H1 (cell line): Measurements from ENCODE around the gene PRKCA. TPM values are rescaled to one million over a fixed set of nuclear protein-coding genes. Genes with fewer than 3 reads are reported as not detected.

Source experiments
- CTCF ChIA-PET: fragments of 300-600 bp; sonication (Branson Sonifier 250); formaldehyde crosslinking; loops from one replicate; lab custom pipeline; 2021; ENCODE audit not compliant: partially characterized antibody; lab: Charles Lee
- POLR2A ChIA-PET: fragments of 300-600 bp; sonication (Branson Sonifier 250); formaldehyde crosslinking; loops from one replicate; lab custom pipeline; 2021; ENCODE audit warnings: inconsistent platforms; ENCODE audit not compliant: partially characterized antibody; lab: Charles Lee
- DNase-seq, 2 experiments: peaks; one replicate each; pipeline versions ENCODE4 v3.0.0 to v3.0.0-alpha.2; 2010 to 2022; ENCODE audit warnings: low spot score in 2 of 2, low read depth in 1 of 2, mixed read lengths in 1 of 2
- FAIRE-seq: peaks from 2 replicates; lab custom pipeline; 2011; peaks lifted over from hg19 to GRCh38; lab: Jason Lieb, UNC
- H2AFZ ChIP-seq: 2 replicates; pipeline ENCODE4 v1.8.1; 2012; ENCODE audit warnings: low read length, inconsistent platforms
- H2AK5ac ChIP-seq: 2 replicates; pipeline ENCODE4 v1.6.1; 2013; ENCODE audit warnings: low read depth, low read length
- H2BK120ac ChIP-seq: replicated peaks from 2 replicates; pipeline ENCODE3; 2013; ENCODE audit warnings: low read depth, low read length, inconsistent platforms
- H2BK12ac ChIP-seq: 2 replicates; pipeline ENCODE4 v1.6.1; 2013; ENCODE audit warnings: low read depth, low read length
- H2BK15ac ChIP-seq: 2 replicates; pipeline ENCODE4 v1.6.1; 2013; ENCODE audit warnings: low read length
- H2BK20ac ChIP-seq: 2 replicates; pipeline ENCODE4 v1.6.1; 2013; ENCODE audit warnings: low read length
- H2BK5ac ChIP-seq: 2 replicates; pipeline ENCODE4 v1.6.1; 2013; ENCODE audit warnings: low read depth, low read length
- H3K14ac ChIP-seq: 2 replicates; pipeline ENCODE4 v1.6.1; 2013; ENCODE audit warnings: inconsistent platforms; ENCODE audit not compliant: insufficient read length
- H3K18ac ChIP-seq: 2 replicates; pipeline ENCODE4 v1.6.1; 2013; ENCODE audit warnings: low read length; ENCODE audit errors: extremely low read depth
- H3K23ac ChIP-seq: 2 replicates; pipeline ENCODE4 v1.6.1; 2013; ENCODE audit warnings: inconsistent platforms; ENCODE audit not compliant: insufficient read length
- H3K23me2 ChIP-seq: 2 replicates; pipeline ENCODE4 v1.6.1; 2013; ENCODE audit warnings: low read depth, low read length
- H3K27ac ChIP-seq: 2 replicates; pipeline ENCODE4 v1.6.1; 2011; ENCODE audit warnings: low read depth, low read length, inconsistent platforms
- H3K27me3 ChIP-seq, 4 experiments: replicated peaks in 1 of 4; 1 replicate in 1 of 4; 2 replicates in 3 of 4; pipeline versions ENCODE4 v1.6.1 to v1.8.1; 2011 to 2013; ENCODE audit warnings: low read length in 3 of 4, mild to moderate bottlenecking in 3 of 4, inconsistent platforms in 2 of 4, mixed read lengths in 2 of 4, moderate library complexity in 1 of 4; ENCODE audit not compliant: control insufficient read depth in 3 of 4, insufficient read depth in 3 of 4; ENCODE audit errors: extremely low read depth in 1 of 4
- H3K36me3 ChIP-seq, 4 experiments: 2 replicates each; pipeline versions ENCODE4 v1.6.1 to v1.8.1; 2011 to 2013; ENCODE audit warnings: mild to moderate bottlenecking in 4 of 4, low read length in 3 of 4, moderate library complexity in 2 of 4, control low read depth in 1 of 4, inconsistent platforms in 1 of 4; ENCODE audit not compliant: insufficient read depth in 4 of 4, control insufficient read depth in 2 of 4
- H3K4ac ChIP-seq: replicated peaks from 2 replicates; pipeline ENCODE3; 2013; ENCODE audit warnings: low read length, low read depth, mixed read lengths, inconsistent platforms; ENCODE audit not compliant: insufficient read length
- H3K4me1 ChIP-seq, 4 experiments: replicated peaks in 1 of 4; 1 replicate in 1 of 4; 2 replicates in 3 of 4; pipeline versions ENCODE4 v1.6.1 to v1.8.1; 2011 to 2013; ENCODE audit warnings: low read length in 3 of 4, inconsistent platforms in 2 of 4, mixed read lengths in 1 of 4; ENCODE audit not compliant: insufficient read depth in 4 of 4, control insufficient read depth in 3 of 4
- H3K4me2 ChIP-seq, 2 experiments: 2 replicates each; pipeline versions ENCODE4 v1.6.1 to v1.8.1; 2011 to 2013; ENCODE audit warnings: low read depth in 2 of 2, low read length in 2 of 2, control low read depth in 1 of 2, inconsistent platforms in 1 of 2, mild to moderate bottlenecking in 1 of 2; ENCODE audit not compliant: insufficient read depth in 1 of 2
- H3K4me3 ChIP-seq, 4 experiments: fragments of 200-600, 300-600 bp in 1 of 4; sonication (generic), shearing (Covaris generic), sonication (Bioruptor Twin) in 1 of 4; 2 replicates each; pipeline versions ENCODE4 v1.5.1 to v1.8.1; 2011 to 2016; ENCODE audit warnings: low read length in 4 of 4, low read depth in 3 of 4, control low read depth in 2 of 4, inconsistent platforms in 2 of 4, mild to moderate bottlenecking in 2 of 4, mixed read lengths in 1 of 4, moderate library complexity in 1 of 4; ENCODE audit not compliant: insufficient read depth in 2 of 4; ENCODE audit errors: extremely low read depth in 1 of 4
- H3K56ac ChIP-seq: replicated peaks from 2 replicates; pipeline ENCODE3; 2013; ENCODE audit warnings: low read depth, mild to moderate bottlenecking, mixed read lengths, low read length, inconsistent platforms; ENCODE audit not compliant: insufficient read length
- H3K79me1 ChIP-seq: 2 replicates; pipeline ENCODE4 v1.6.1; 2013; ENCODE audit warnings: low read depth, low read length, control low read depth
- H3K79me2 ChIP-seq, 2 experiments: 2 replicates each; pipeline versions ENCODE4 v1.6.1 to v1.8.1; 2012 to 2013; ENCODE audit warnings: low read length in 2 of 2, mild to moderate bottlenecking in 2 of 2, inconsistent platforms in 1 of 2; ENCODE audit not compliant: insufficient read depth in 2 of 2, control insufficient read depth in 1 of 2
- H3K9ac ChIP-seq, 4 experiments: replicated peaks in 1 of 4; 1 replicate in 1 of 4; 2 replicates in 3 of 4; pipeline versions ENCODE4 v1.6.1 to v1.8.1; 2011 to 2013; ENCODE audit warnings: low read depth in 3 of 4, low read length in 3 of 4, control low read depth in 2 of 4, mild to moderate bottlenecking in 2 of 4, moderate library complexity in 2 of 4, inconsistent platforms in 1 of 4; ENCODE audit errors: extremely low read depth in 1 of 4
- H3K9me3 ChIP-seq, 2 experiments: 2 replicates each; pipeline versions ENCODE4 v1.6.1 to v1.8.1; 2012 to 2013; ENCODE audit warnings: mild to moderate bottlenecking in 2 of 2, moderate library complexity in 2 of 2, control low read depth in 1 of 2, inconsistent platforms in 1 of 2, low read depth in 1 of 2, low read length in 1 of 2, mixed read lengths in 1 of 2; ENCODE audit not compliant: insufficient read depth in 2 of 2
- H4K20me1 ChIP-seq, 2 experiments: replicated peaks in 1 of 2; 2 replicates each; pipeline versions ENCODE3 to v1.8.1; 2011 to 2013; ENCODE audit warnings: inconsistent platforms in 2 of 2, low read length in 2 of 2, mild to moderate bottlenecking in 1 of 2; ENCODE audit not compliant: insufficient read depth in 2 of 2, control insufficient read depth in 1 of 2
- H4K5ac ChIP-seq: 2 replicates; pipeline ENCODE4 v1.6.1; 2013; ENCODE audit warnings: low read length, low read depth, mixed read lengths, inconsistent platforms; ENCODE audit not compliant: insufficient read length
- H4K8ac ChIP-seq: 2 replicates; pipeline ENCODE4 v1.8.0; 2013; ENCODE audit warnings: mild to moderate bottlenecking, moderate library complexity, low read length, inconsistent platforms; ENCODE audit not compliant: insufficient read depth; ENCODE audit errors: extremely low read depth
- H4K91ac ChIP-seq: replicated peaks from 2 replicates; pipeline ENCODE3; 2013; ENCODE audit warnings: low read length, mixed read lengths, inconsistent platforms; ENCODE audit not compliant: insufficient read length
- BRCA1 ChIP-seq: IDR thresholded peaks from 2 replicates; pipeline ENCODE4 v1.6.1; 2012; ENCODE audit warnings: low read depth, low read length, improper control_type of control experiment
- GABPA ChIP-seq: IDR thresholded peaks from 2 replicates; pipeline ENCODE4 v1.6.1; 2011; ENCODE audit warnings: mild to moderate bottlenecking, low read length, moderate library complexity, borderline replicate concordance; ENCODE audit not compliant: insufficient read depth
- POU5F1 ChIP-seq: IDR thresholded peaks from 2 replicates; pipeline ENCODE4 v1.6.1; 2011; ENCODE audit warnings: low read depth, mild to moderate bottlenecking, low read length, moderate library complexity
- TAF7 ChIP-seq: optimal IDR thresholded peaks from 2 replicates; pipeline ENCODE3; 2011; ENCODE audit warnings: low read depth, mild to moderate bottlenecking, inconsistent platforms, low read length, moderate library complexity, borderline replicate concordance
- WGBS, 2 experiments: shearing (Covaris generic) in 1 of 2; methylation state at CpG; one replicate each; pipeline versions ENCODE4 v1.1.6 to v1.1.7; 2013 to 2015; ENCODE audit warnings: low lambda C conversion rate in 2 of 2, mixed read lengths in 2 of 2, inconsistent platforms in 1 of 2, low coverage in 1 of 2, missing lambda C conversion rate in 1 of 2; ENCODE audit not compliant: insufficient replicate concordance in 2 of 2, insufficient coverage in 1 of 2, insufficient read length in 1 of 2; ENCODE audit errors: extremely low coverage in 1 of 2, missing lambda C conversion rate in 1 of 2; 5-methylcytosine and 5-hydroxymethylcytosine counted together
- polyA plus RNA-seq, 7 experiments: library from polyadenylated mRNA; depleted of rRNA in 3 of 7; stranded (reverse) in 5 of 7; unstranded in 2 of 7; fragments of >200 nt in 5 of 7; fragments of 200-250 nt in 2 of 7; gene quantifications; 1 replicate in 5 of 7; 2 replicates in 1 of 7; 4 replicates in 1 of 7; pipeline versions ENCODE4 v1.2.1 to v1.2.3, GENCODE V29; 2011 to 2013; ENCODE audit warnings: missing spikeins in 2 of 7, mixed read lengths in 2 of 7
- total RNA-seq: library from RNA; stranded (reverse); fragmentation: NEBNext Ultra II Directional; extraction: Animal tissue kit (Norgen Biotek cat#: 25700); gene quantifications from 2 replicates; pipeline ENCODE4 v1.2.1, GENCODE V29; 2021

Gene PRKCA
- total and polyA plus RNA-seq, 2 of the 8 experiments (the other 6 are each of a cell fraction or from before 2014, with no cell fraction given) = 5.8 to 17.8 TPM

DNA sequence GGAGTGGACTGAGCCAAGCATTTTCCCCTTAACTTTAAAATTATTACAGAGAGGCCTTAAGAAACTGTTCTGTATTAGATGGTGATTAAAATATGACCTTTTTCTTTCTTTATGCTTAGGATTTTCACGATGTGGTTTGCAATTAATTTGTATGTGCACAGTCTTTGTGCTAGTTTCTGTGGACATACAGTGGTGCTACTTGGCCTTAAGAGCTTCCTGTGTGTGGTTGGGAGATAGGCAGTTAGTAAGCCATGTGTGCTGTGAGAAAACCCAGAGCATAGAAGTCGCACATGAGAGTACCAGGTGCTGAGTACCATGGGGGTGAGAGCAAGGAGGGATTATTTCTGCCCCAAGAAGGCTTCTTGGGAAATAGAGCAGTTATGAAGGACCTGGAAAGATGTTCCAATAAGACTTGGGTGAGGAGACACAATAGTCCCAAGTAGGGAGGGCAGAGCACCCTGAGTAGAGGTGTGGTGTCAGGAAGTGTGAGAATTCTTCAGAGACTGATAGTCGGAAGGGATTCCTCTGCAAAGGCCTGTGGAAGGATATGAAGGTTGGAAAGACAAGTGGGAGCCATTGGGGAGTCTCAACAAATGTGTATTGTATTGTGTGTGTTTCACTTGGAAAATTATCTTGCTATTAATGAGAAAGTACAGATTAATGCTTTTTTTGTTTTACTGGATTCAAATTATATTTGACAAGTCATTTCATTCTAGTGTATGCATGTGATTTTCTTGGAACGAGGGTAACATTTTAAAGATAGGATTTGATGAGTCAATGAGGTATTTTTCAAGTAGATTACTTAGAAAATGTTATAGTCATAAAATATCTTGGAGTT, 239.9 kb downstream of the PRKCA start:
- ChIA-PET POLR2A (no interaction called here), CTCF (interaction anchor here (1.8 kb wide), 1 partner anchor 25 kb away, joined by 5 read pairs; no protein-coding TSS in a partner anchor)
- Histone ChIP-seq H2BK120ac (no peak overlapping the region), H4K20me1 (no peaks in the 10 kb centered on the region), H2BK12ac (peak overlapping the region; percentile 51; the same call in 1 of the 2 replicates), H3K23ac (no peak overlapping the region), H2BK15ac (0 out of 2 replicates have a peak overlapping the region, but pooled peaks have one; percentile 84), H2AK5ac (no peak overlapping the region), H3K27ac (no peak overlapping the region), H3K4ac (no peak overlapping the region), H3K23me2 (no peaks in the 10 kb centered on the region), H3K27me3 (no peaks in the 10 kb centered on the region), H3K79me1 (no peaks in the 10 kb centered on the region), H3K4me3 (no peak overlapping the region), H4K91ac (no peak overlapping the region), H2BK5ac (0 out of 2 replicates have a peak overlapping the region, but pooled peaks have one; percentile 22), H3K56ac (no peak overlapping the region), H3K9me3 (0 out of 4 replicates have a peak, but pooled peaks cover 0 to 7% of the 10 kb centered on the region in 2 experiments), H3K36me3 (no peaks in the 10 kb centered on the region), H3K79me2 (no peaks in the 10 kb centered on the region), H3K14ac (no peak overlapping the region), H3K18ac (no peak overlapping the region), H3K9ac (no peak overlapping the region), H2AFZ (no peak overlapping the region), H3K4me2 (no peak overlapping the region), H4K8ac (no peak overlapping the region), H3K4me1 (peaks cover 2 to 15% (median 11%) of the 10 kb centered on the region in 4 experiments; a peak in 6 of 7 replicates), H4K5ac (no peak overlapping the region), H2BK20ac (0 out of 2 replicates have a peak overlapping the region, but pooled peaks have one; percentile 17)
- 92% methylated on average over 4 of the region's 4 CpGs; no CpG with 5 or more reads in 1 of the 2 experiments for WGBS, 2 experiments
- FAIRE-seq (no peak), DNase-seq (no peak)
- TF ChIP-seq POU5F1 (no peak), BRCA1 (no peak), GABPA (no peak), TAF7 (no peak)
